Measurements from ENCODE around the gene HIPK2.

The HIPK2 gene

DNA sequence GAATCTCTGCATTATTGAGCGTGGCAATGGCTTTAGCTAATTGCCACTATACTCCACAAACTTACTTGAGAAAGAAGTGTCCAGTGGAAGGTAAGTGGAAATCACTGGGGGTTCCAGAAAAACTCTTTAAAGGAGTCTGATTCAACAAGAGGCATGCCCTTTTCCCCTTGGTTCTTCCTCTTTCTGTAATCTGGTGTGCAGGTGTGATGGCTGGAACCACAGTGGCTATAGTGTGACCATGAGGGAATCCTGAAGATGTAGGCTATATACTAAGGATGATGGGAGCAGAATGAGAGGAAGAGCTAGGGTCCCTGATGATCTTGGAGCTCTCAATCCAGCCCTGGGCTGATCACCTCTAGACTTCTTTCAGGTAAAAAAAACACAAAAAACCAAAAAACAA lies 256.4 kb downstream of the HIPK2 start:
- no peak for DNase-seq
- in situ Hi-C loops (cut with MboI; ENCODE audit: low pct_unique_long_range_greater_than_20kb, low sequenced_read_pairs), result no loop called here

DNA sequence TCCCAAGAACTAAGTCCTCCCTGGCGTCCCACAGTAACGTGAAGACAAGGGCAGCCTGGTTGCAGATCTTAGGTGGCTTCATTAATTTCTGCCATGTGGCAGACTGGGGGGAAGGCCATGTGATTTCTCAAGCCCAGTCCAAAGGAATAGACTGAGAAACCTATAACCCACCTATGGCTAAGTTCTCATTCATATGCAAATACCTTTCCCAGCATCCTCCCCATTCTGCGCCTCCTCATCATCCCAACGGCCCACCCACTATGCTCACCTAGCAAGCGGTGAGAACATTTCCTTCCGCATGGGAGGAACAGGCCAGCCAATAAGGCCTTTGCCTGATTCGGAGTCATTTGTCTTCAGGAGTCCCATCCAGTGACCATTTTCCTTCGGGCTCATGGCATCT lies 262.5 kb downstream of the HIPK2 start:
- in situ Hi-C loops (cut with MboI; ENCODE audit: low pct_unique_long_range_greater_than_20kb, low sequenced_read_pairs), result no loop called here

More for the DNA sequence above, 262.5 kb downstream of the HIPK2 start:
- no peak for DNase-seq
